ENCODE measurements around the gene MAPKBP1.

The MAPKBP1 gene

GRCh38 chr15:41788262-41788661, 14.0 kb downstream of the MAPKBP1 start:
- no peak overlapping the region for H3K4me3 ChIP-seq (ENCODE audit: low read depth, low read length)
- TF ChIP-seq CTCF (IDR thresholded peaks at IDR 0.05; ENCODE audit: low read depth, low read length): no peak

DNA sequence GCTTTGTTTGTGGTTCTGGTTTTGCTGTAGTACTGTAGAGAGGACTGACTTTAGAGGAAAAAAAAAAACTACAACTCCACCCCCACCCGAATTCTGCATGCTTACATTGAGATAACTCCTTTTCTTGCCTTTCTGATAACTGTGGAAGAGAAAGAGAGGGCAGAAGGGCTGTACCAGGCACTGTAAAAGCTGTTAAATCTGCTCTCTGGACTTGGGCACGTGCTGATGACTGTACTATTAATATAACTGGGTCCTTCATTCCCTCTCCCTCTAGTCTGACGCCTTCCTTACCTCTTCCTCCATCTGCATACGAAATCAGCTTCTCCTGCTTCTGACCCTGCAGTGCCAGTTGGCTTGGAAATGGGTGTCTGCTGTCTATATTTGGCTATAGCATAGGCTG, 15.0 kb downstream of the MAPKBP1 start:
- no peak for TF ChIP-seq CTCF (IDR thresholded peaks at IDR 0.05; ENCODE audit: low read depth, low read length)
- no peak overlapping the region for H3K4me3 ChIP-seq (ENCODE audit: low read depth, low read length)

DNA sequence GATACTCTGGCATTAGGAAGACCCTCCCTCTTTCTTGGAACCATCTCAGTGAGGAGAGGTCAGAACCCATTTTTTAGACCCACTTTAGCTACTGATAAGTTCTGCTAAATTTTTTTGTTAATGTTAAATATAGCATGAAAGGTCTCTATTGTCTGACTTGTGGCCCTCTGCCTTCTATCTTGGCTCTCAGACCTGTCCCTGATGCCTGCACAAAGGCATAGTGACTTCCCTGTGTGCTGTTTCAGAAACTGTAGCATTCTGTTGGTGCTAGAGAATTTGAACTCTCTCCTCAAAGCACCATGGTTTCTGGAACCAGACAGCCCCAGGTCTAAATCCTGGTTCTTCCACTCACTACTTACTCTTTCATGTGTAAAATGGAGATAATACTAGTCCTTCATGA, 15.4 kb downstream of the MAPKBP1 start:
- no peak for TF ChIP-seq CTCF (IDR thresholded peaks at IDR 0.05; ENCODE audit: low read depth, low read length)
- H3K4me3 ChIP-seq (ENCODE audit: low read depth, low read length): no peak overlapping the region

- TF ChIP-seq CTCF (IDR thresholded peaks at IDR 0.05; ENCODE audit: low read depth, low read length): no peak
- no peak overlapping the region for H3K4me3 ChIP-seq (ENCODE audit: low read depth, low read length)
Measured at GRCh38 chr15:41790169-41790568, 15.9 kb downstream of the MAPKBP1 start.

DNA sequence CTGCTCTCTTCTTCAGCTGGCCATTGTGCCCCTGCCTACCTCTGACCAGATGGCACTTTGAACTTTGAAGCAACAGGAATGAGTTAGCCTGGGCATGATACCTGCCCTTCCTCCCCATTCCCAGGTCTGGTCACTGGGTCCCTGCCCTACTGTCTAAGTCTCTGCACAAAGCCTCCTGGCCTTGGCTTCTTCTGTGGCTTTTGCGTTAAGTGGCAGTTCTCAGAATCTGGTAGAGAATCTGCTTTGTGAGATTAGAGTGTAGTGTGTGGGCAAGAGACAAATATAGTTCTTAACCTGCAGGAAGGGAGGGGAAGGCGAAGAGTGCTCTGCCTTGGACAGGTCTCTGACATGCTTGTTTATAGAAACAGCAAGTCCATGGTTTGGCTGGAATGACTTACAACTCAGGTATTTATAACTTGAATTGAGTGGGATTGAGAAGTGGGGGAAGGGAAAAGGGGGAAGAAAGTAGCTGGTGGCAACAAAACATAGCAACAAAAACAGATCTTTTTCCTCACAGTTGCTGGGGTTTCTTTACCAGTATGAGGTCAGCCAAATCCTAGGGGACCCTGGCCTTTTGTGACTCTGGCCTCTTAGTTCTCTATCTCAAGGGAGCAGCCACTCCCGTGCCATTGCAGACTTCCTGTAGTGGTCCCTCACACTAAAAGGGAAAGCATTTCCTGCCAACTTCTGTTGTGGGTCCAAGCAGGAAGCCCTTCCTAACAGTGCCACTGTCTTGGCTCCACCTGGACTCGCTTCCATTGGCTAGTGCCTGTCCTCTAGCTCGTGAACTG, 16.7 kb downstream of the MAPKBP1 start:
- H3K4me3 ChIP-seq (ENCODE audit: low read depth, low read length): no peak overlapping the region
- TF ChIP-seq CTCF (IDR thresholded peaks at IDR 0.05; ENCODE audit: low read depth, low read length): no peak

DNA sequence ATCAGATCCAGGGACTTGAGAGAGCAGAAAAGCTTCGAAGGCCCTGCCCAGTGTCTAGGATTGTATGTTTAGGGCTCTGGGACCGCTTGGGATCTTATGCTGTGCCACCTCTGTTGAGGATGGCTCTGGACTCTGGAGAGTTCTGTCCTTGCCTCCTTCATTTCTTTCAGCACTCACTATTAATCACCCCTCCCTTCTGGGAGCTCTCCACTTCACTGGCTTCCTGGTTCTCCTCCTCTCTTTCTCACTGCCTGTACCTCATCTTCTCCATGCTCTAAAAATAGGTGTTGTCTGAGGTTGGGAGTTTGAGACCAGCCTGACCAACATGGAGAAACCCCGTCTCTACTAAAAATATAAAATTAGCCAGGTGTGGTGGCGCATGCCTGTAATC, 17.3 kb downstream of the MAPKBP1 start:
- no peak overlapping the region for H3K4me3 ChIP-seq (ENCODE audit: low read depth, low read length)
- TF ChIP-seq CTCF (IDR thresholded peaks at IDR 0.05; ENCODE audit: low read depth, low read length): no peak

DNA sequence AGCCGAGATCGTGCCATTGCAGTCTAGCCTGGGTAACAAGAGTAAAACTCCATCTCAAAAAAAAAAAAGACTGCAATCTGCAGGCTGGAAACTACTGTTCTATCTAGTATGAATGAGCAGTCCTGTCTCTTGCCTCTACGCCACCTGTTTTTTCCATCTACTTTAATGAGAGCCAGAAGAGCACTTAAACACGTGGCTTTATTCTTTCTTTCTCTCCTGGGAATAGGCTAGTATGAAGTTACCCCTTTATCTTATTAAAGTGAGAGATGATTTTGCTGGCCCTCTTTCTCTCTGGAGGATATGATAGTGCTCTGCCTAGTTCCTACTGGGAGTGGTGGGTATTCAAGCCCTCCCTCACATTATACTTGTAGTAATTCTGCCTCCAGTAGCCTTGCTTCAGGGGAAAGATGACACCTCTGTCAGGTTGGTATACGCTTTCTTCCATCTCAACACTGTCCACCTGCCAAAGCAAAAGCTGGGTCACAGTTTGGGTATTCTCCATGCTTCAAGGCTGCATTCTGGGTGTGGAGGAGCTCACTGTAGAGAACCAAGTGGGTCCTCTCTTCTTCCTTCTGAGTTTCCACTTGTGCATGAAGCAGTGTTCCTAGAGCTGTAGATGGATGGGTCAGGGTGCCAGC, 17.8 kb downstream of the MAPKBP1 start:
- H3K4me3 ChIP-seq (ENCODE audit: low read depth, low read length): no peak overlapping the region
- no peak for TF ChIP-seq CTCF (IDR thresholded peaks at IDR 0.05; ENCODE audit: low read depth, low read length)
